ENCODE data around the gene JAM3. TPM values are rescaled to one million over a fixed set of nuclear protein-coding genes. Genes with fewer than 3 reads are reported as not detected.

JAM3 gene
- total RNA-seq, 1 experiment from 2014 or later = not detected

DNA sequence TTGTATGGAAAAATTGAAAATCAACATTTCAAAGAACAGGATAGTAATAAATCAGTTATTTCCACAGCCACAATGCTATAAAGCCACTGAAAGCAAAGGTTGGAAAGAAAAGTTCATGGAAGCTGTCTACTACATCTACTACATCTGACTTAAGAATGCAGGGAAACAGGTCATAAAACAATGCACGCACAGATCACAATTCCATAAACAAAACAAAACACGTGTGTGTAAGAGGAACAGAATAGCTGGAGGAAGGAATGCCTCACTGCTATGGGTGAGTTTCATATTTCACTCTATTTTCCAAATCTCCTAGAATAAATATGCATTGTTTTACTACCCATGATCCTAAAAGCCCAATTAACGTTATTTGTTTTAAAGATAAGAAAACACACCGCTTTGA, 88.6 kb downstream of the JAM3 start:
- no peak for TF ChIP-seq EZH2 (IDR thresholded peaks at IDR 0.05; ENCODE audit: low read depth)
- TF ChIP-seq, protein P1, sequence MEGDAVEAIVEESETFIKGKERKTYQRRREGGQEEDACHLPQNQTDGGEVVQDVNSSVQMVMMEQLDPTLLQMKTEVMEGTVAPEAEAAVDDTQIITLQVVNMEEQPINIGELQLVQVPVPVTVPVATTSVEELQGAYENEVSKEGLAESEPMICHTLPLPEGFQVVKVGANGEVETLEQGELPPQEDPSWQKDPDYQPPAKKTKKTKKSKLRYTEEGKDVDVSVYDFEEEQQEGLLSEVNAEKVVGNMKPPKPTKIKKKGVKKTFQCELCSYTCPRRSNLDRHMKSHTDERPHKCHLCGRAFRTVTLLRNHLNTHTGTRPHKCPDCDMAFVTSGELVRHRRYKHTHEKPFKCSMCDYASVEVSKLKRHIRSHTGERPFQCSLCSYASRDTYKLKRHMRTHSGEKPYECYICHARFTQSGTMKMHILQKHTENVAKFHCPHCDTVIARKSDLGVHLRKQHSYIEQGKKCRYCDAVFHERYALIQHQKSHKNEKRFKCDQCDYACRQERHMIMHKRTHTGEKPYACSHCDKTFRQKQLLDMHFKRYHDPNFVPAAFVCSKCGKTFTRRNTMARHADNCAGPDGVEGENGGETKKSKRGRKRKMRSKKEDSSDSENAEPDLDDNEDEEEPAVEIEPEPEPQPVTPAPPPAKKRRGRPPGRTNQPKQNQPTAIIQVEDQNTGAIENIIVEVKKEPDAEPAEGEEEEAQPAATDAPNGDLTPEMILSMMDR (conservative IDR thresholded peaks at IDR 0.05) = no peak
- Histone ChIP-seq H3K4me3 (no peak overlapping the region), H2AFZ (no peak overlapping the region), H3K9me3 (ENCODE audit: insufficient read depth, low read depth) (no peaks in the 10 kb centered on the region), H3K4me2 (no peak overlapping the region), H3F3A (ENCODE audit: insufficient read depth, low read depth) (no peaks in the 10 kb centered on the region), H3K79me2 (ENCODE audit: low read depth) (no peaks in the 10 kb centered on the region), H4K20me1 (ENCODE audit: insufficient read depth) (no peaks in the 10 kb centered on the region), H3K36me3 (ENCODE audit: low read depth) (peaks cover 4% of the 10 kb centered on the region; the same call in 1 of the 2 replicates), H3K27me3 (ENCODE audit: insufficient read depth, low read depth) (no peaks in the 10 kb centered on the region), H3K4me1 (replicated peaks; ENCODE audit: insufficient read depth) (no peaks in the 10 kb centered on the region), H3K9me2 (ENCODE audit: insufficient read depth) (no peaks in the 10 kb centered on the region), H3K27ac (no peak overlapping the region)
- BruUV-seq (replicated peaks) = no TSS peak
- no peak for DNase-seq
- CTCF ChIA-PET = no interaction called here
- POLR2A ChIA-PET (ENCODE audit: unreplicated experiment) = no interaction called here
- intact Hi-C loops (cut with micrococcal nuclease; ENCODE audit: unreplicated experiment) = no loop called here

DNA sequence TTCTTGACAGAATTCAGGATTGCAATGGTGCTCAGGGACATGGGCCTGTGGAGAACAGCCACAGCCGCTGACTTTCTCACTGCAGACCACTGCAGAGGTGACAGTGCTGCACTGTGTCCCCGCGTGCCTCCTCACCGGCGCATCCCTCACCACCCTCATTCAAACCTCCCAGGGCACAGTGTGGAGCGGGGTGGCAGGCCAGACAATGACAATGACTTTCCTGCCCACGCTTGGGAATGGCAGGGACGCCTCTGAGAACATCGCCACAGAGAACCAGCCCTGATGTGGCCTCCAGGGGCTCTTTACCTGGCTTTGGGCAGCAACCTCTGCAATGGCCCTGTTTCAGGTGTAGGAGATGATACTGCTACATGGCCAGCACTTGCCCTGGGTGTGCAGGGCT, 89.2 kb downstream of the JAM3 start:
- TF ChIP-seq EZH2 (IDR thresholded peaks at IDR 0.05; ENCODE audit: low read depth) = no peak
- TF ChIP-seq, protein P1 (conservative IDR thresholded peaks at IDR 0.05) = no peak
- no TSS peak for BruUV-seq (replicated peaks)
- H3F3A ChIP-seq (ENCODE audit: insufficient read depth, low read depth) = no peaks in the 10 kb centered on the region
- no peaks in the 10 kb centered on the region for H3K79me2 ChIP-seq (ENCODE audit: low read depth)
- CTCF ChIA-PET = no interaction called here
- no peaks in the 10 kb centered on the region for H3K4me1 ChIP-seq (replicated peaks; ENCODE audit: insufficient read depth)
- H3K9me2 ChIP-seq (ENCODE audit: insufficient read depth) = no peaks in the 10 kb centered on the region
- intact Hi-C loops (cut with micrococcal nuclease; ENCODE audit: unreplicated experiment) = no loop called here
- no peak overlapping the region for H3K4me2 ChIP-seq
- POLR2A ChIA-PET (ENCODE audit: unreplicated experiment) = no interaction called here
- H3K27me3 ChIP-seq (ENCODE audit: insufficient read depth, low read depth) = no peaks in the 10 kb centered on the region
- H3K36me3 ChIP-seq (ENCODE audit: low read depth) = peaks cover 4% of the 10 kb centered on the region; the same call in 1 of the 2 replicates
- no peak overlapping the region for H3K4me3 ChIP-seq
- no peak overlapping the region for H3K27ac ChIP-seq
- H3K9me3 ChIP-seq (ENCODE audit: insufficient read depth, low read depth) = no peaks in the 10 kb centered on the region
- no peak overlapping the region for H2AFZ ChIP-seq
- H4K20me1 ChIP-seq (ENCODE audit: insufficient read depth) = no peaks in the 10 kb centered on the region
- DNase-seq = no peak

DNA sequence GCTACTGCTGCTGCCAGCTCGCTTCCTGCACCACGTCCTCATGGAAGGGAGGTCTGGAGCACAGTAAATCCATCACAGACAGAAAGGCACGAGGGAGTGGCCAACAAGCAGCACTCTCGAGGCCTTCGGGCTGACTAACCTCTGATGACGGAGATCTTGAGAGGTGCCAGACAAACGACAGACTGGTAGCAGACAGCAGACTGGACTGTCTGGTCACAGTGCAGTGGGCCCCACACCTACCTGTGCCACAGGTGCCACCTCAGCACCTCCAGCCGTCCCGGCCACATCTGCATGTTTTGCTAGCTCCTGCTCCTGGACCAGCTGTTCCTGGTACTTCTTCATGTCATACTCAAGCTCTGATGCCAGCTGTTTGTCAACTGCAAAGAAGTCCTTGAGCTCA, 90.8 kb downstream of the JAM3 start:
- ChIA-PET CTCF (no interaction called here), POLR2A (ENCODE audit: unreplicated experiment) (no interaction called here)
- H3K79me2 ChIP-seq (ENCODE audit: low read depth) = no peaks in the 10 kb centered on the region
- no peak for DNase-seq
- H3K4me3 ChIP-seq = no peak overlapping the region
- no peak for TF ChIP-seq EZH2 (IDR thresholded peaks at IDR 0.05; ENCODE audit: low read depth)
- TF ChIP-seq, protein P1 (conservative IDR thresholded peaks at IDR 0.05) = no peak
- intact Hi-C loops (cut with micrococcal nuclease; ENCODE audit: unreplicated experiment) = no loop called here
- no peaks in the 10 kb centered on the region for H3F3A ChIP-seq (ENCODE audit: insufficient read depth, low read depth)
- H3K27me3 ChIP-seq (ENCODE audit: insufficient read depth, low read depth) = no peaks in the 10 kb centered on the region
- no TSS peak for BruUV-seq (replicated peaks)
- H3K27ac ChIP-seq = no peak overlapping the region
- H3K9me2 ChIP-seq (ENCODE audit: insufficient read depth) = no peaks in the 10 kb centered on the region
- no peaks in the 10 kb centered on the region for H4K20me1 ChIP-seq (ENCODE audit: insufficient read depth)
- H3K4me2 ChIP-seq = no peak overlapping the region
- no peaks in the 10 kb centered on the region for H3K9me3 ChIP-seq (ENCODE audit: insufficient read depth, low read depth)
- peaks cover 4% of the 10 kb centered on the region; the same call in 1 of the 2 replicates for H3K36me3 ChIP-seq (ENCODE audit: low read depth)
- H2AFZ ChIP-seq = no peak overlapping the region
- H3K4me1 ChIP-seq (replicated peaks; ENCODE audit: insufficient read depth) = no peaks in the 10 kb centered on the region
